GM23338 (cell line): ENCODE data around the gene EEF2KMT.

Experiments
- CTCF ChIP-seq, 2 experiments: fragments of 200-600 bp in 1 of 2; sonication (generic) in 1 of 2; conservative IDR thresholded peaks; 2 replicates each; pipeline versions ENCODE4 v1.5.1 to v1.6.1; 2016 to 2017; ENCODE audit warnings: antibody characterized with exemption in 2 of 2, low read depth in 2 of 2, mild to moderate bottlenecking in 2 of 2, moderate library complexity in 1 of 2
- EZH2 ChIP-seq: fragments of 200-600 bp; sonication (generic); IDR thresholded peaks from one replicate; pipeline ENCODE4 v1.8.0; 2017; ENCODE audit warnings: antibody characterized with exemption, mild to moderate bottlenecking, low read depth; ENCODE audit not compliant: unreplicated experiment
- JUNB ChIP-seq: IDR thresholded peaks from one replicate; pipeline ENCODE4 v1.6.1; 2016; ENCODE audit warnings: antibody characterized with exemption; ENCODE audit not compliant: unreplicated experiment
- POLR2AphosphoS5 ChIP-seq: IDR thresholded peaks from 2 replicates; pipeline ENCODE4 v1.6.1; 2016; ENCODE audit warnings: antibody characterized with exemption, low read depth

DNA sequence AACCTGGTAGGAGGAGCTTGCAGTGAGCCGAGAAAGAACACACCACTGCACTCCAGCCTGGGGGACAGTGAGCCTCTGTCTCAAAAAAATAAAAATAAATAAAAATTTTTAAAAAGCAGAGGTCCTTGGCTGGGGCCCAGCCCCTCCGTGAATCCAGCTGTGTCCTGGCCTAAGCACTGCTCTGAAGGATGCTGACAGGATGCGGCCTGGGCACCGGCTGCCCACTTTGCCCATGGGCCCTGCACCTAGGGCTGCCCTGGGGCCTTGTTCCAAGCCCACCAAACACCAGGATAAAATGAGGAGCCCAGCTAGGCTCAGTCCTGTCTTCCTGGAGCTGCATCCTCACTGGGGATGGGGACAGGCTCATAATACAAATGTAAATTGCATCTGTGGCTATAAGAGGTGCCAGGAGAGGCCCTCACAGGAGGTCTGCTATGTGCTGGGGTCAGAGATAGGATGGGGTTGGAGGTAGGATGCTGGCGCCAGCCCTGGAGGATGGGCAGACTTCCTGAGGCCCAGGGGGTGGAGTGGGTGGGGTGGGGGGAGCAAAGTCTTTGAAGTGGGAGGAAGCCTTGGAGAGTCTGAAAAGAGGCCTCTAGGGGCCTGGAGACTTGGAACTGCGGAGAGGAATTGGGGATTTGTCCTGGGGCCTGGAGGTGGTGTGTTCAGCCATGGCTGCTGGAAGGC is 38.1 kb downstream of the EEF2KMT start:
- TF ChIP-seq CTCF (conservative IDR thresholded peaks at IDR 0.05; ENCODE audit: low read depth in 2 of 2), result no peak
- no peak for TF ChIP-seq POLR2AphosphoS5
- no peak for TF ChIP-seq EZH2
- no peak for TF ChIP-seq JUNB
